MM.1S (cell line): ENCODE results near the gene ERVV-1.

Experiments used
- EZH2phosphoT487 ChIP-seq: fragments of 300-600 bp; sonication (generic); IDR thresholded peaks from 2 replicates; pipeline ENCODE4 v1.6.1; 2018; ENCODE audit warnings: antibody characterized with exemption, low read length
- TF ChIP-seq, protein P1 (sequence below): fragments of 300-600 bp; sonication (generic); IDR thresholded peaks from 2 replicates; pipeline ENCODE4 v1.5.1; 2016; ENCODE audit warnings: antibody characterized with exemption, low read length, mixed read lengths

GRCh38 chr19:53034948-53035675 is 21.4 kb downstream of the ERVV-1 start:
- TF ChIP-seq, protein P1, sequence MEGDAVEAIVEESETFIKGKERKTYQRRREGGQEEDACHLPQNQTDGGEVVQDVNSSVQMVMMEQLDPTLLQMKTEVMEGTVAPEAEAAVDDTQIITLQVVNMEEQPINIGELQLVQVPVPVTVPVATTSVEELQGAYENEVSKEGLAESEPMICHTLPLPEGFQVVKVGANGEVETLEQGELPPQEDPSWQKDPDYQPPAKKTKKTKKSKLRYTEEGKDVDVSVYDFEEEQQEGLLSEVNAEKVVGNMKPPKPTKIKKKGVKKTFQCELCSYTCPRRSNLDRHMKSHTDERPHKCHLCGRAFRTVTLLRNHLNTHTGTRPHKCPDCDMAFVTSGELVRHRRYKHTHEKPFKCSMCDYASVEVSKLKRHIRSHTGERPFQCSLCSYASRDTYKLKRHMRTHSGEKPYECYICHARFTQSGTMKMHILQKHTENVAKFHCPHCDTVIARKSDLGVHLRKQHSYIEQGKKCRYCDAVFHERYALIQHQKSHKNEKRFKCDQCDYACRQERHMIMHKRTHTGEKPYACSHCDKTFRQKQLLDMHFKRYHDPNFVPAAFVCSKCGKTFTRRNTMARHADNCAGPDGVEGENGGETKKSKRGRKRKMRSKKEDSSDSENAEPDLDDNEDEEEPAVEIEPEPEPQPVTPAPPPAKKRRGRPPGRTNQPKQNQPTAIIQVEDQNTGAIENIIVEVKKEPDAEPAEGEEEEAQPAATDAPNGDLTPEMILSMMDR, result no peak
- TF ChIP-seq EZH2phosphoT487, result no peak
